Fibroblast of lung (primary cell): ENCODE results near the gene L3MBTL2. TPM values are rescaled to one million over a fixed set of nuclear protein-coding genes. Genes with fewer than 3 reads are reported as not detected.
A peak's percentile ranks its signal among the peaks of the same experiment; 100 is the strongest.

Experiments used
- DNase-seq, 2 donors: peaks; one replicate each; pipeline versions ENCODE4 v3.0.0 to v3.0.0-alpha.2; 2010; ENCODE audit warnings: low read depth in 2 of 2
- H2AFZ ChIP-seq: 2 replicates; pipeline ENCODE4 v1.5.1; 2012; ENCODE audit warnings: low read length, control low read depth, inconsistent platforms
- H3K27ac ChIP-seq: 2 replicates; pipeline ENCODE4 v1.5.1; 2011; ENCODE audit warnings: low read length, control low read depth; ENCODE audit not compliant: insufficient read depth
- H3K27me3 ChIP-seq: 2 replicates; pipeline ENCODE4 v1.5.1; 2011; ENCODE audit warnings: mild to moderate bottlenecking, low read length; ENCODE audit not compliant: control insufficient read depth, insufficient read depth
- H3K36me3 ChIP-seq: 2 replicates; pipeline ENCODE4 v1.5.1; 2011; ENCODE audit warnings: low read length; ENCODE audit not compliant: control insufficient read depth, insufficient read depth
- H3K4me1 ChIP-seq: 2 replicates; pipeline ENCODE4 v1.5.1; 2011; ENCODE audit warnings: low read length; ENCODE audit not compliant: control insufficient read depth, insufficient read depth; ENCODE audit errors: extremely low read depth
- H3K4me2 ChIP-seq: 2 replicates; pipeline ENCODE4 v1.5.1; 2011; ENCODE audit warnings: low read length, control low read depth; ENCODE audit not compliant: insufficient read depth; ENCODE audit errors: extremely low read depth
- H3K4me3 ChIP-seq, 4 experiments: fragments of 200-600 bp in 1 of 4; sonication (generic) in 1 of 4; replicated peaks in 1 of 4; 2 replicates each; pipeline ENCODE4 v1.5.1; 2011 to 2016; ENCODE audit warnings: low read length in 4 of 4, low read depth in 3 of 4, mild to moderate bottlenecking in 3 of 4, control low read depth in 2 of 4, inconsistent platforms in 1 of 4, mixed read lengths in 1 of 4; ENCODE audit not compliant: insufficient read depth in 1 of 4; ENCODE audit errors: control extremely low read depth in 1 of 4
- H3K79me2 ChIP-seq: 2 replicates; pipeline ENCODE4 v1.5.1; 2012; ENCODE audit warnings: mild to moderate bottlenecking, low read length, inconsistent platforms; ENCODE audit not compliant: control insufficient read depth, insufficient read depth
- H3K9ac ChIP-seq: 2 replicates; pipeline ENCODE4 v1.5.1; 2011; ENCODE audit warnings: mild to moderate bottlenecking, low read length, control low read depth; ENCODE audit not compliant: insufficient read depth
- H3K9me3 ChIP-seq: 2 replicates; pipeline ENCODE4 v1.5.1; 2012; ENCODE audit warnings: low read depth, low read length; ENCODE audit not compliant: control insufficient read depth, insufficient read depth
- H4K20me1 ChIP-seq: 2 replicates; pipeline ENCODE4 v1.5.1; 2011; ENCODE audit warnings: low read length; ENCODE audit not compliant: control insufficient read depth, insufficient read depth; ENCODE audit errors: extremely low read depth
- EZH2 ChIP-seq: IDR thresholded peaks from 2 replicates; pipeline ENCODE4 v1.5.1; 2012; ENCODE audit warnings: low read length, control low read depth, mild to moderate bottlenecking; ENCODE audit errors: missing control alignments
- polyA plus RNA-seq, 2 donors: library from polyadenylated mRNA; depleted of rRNA in 1 of 2; stranded (reverse) in 1 of 2; unstranded in 1 of 2; fragments of >200 nt; gene quantifications; 2 replicates each; pipeline ENCODE4 v1.2.1, GENCODE V29; 2011 to 2012; ENCODE audit warnings: missing spikeins in 1 of 2
- total RNA-seq: library from RNA; depleted of rRNA; stranded (reverse); fragments of >200 nt; gene quantifications from 2 replicates; pipeline ENCODE4 v1.2.1, GENCODE V29; 2014
- TF ChIP-seq, protein P1 (sequence below), 2 donors: IDR thresholded peaks in 1 of 2; conservative IDR thresholded peaks in 1 of 2; 1 replicate in 1 of 2; 2 replicates in 1 of 2; pipeline ENCODE4 v1.5.1; 2011 to 2012; ENCODE audit warnings: low read length in 2 of 2, control low read depth in 1 of 2, inconsistent platforms in 1 of 2, low read depth in 1 of 2, mild to moderate bottlenecking in 1 of 2

L3MBTL2 gene
- total and polyA plus RNA-seq, 2 donors (not counting 1 experiment from before 2014, with no cell fraction given) = 16.0 to 19.3 TPM

DNA sequence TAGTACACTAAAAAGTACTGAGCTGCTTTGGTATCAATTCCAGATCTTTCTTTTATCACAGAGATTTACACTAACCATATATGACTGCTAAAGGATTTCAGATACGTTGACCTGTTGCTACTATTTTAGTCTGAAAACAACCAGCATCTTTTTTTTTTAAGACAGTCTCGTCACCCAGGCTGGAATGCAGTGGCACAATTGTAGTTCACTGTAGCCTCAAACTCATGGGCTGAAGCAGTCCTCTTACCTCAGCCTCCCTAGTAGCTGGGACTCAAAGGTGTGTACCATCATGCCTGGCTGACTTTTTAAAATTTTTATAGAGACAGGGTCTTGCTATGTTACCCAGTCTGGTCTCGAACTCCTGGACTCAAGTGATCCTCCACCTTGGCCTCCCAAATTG, 24.2 kb upstream of the L3MBTL2 start:
- no peak overlapping the region for H3K4me2 ChIP-seq
- H2AFZ ChIP-seq = no peak overlapping the region
- H3K79me2 ChIP-seq = no peaks in the 10 kb centered on the region
- H3K36me3 ChIP-seq = peaks cover 19% of the 10 kb centered on the region
- H3K27me3 ChIP-seq = no peaks in the 10 kb centered on the region
- no peak overlapping the region for H3K4me3 ChIP-seq
- H3K9ac ChIP-seq = no peak overlapping the region
- H4K20me1 ChIP-seq = no peaks in the 10 kb centered on the region
- no peaks in the 10 kb centered on the region for H3K4me1 ChIP-seq
- no peak for DNase-seq
- no peaks in the 10 kb centered on the region for H3K9me3 ChIP-seq
- TF ChIP-seq, protein P1, sequence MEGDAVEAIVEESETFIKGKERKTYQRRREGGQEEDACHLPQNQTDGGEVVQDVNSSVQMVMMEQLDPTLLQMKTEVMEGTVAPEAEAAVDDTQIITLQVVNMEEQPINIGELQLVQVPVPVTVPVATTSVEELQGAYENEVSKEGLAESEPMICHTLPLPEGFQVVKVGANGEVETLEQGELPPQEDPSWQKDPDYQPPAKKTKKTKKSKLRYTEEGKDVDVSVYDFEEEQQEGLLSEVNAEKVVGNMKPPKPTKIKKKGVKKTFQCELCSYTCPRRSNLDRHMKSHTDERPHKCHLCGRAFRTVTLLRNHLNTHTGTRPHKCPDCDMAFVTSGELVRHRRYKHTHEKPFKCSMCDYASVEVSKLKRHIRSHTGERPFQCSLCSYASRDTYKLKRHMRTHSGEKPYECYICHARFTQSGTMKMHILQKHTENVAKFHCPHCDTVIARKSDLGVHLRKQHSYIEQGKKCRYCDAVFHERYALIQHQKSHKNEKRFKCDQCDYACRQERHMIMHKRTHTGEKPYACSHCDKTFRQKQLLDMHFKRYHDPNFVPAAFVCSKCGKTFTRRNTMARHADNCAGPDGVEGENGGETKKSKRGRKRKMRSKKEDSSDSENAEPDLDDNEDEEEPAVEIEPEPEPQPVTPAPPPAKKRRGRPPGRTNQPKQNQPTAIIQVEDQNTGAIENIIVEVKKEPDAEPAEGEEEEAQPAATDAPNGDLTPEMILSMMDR (conservative IDR thresholded peaks at IDR 0.05 in 1 of 2, IDR thresholded peaks at IDR 0.05 in 1 of 2; ENCODE audit: low read depth in 1 of 2, low read length in 2 of 2) = no peak
- TF ChIP-seq EZH2 = no peak
- H3K27ac ChIP-seq = no peak overlapping the region

DNA sequence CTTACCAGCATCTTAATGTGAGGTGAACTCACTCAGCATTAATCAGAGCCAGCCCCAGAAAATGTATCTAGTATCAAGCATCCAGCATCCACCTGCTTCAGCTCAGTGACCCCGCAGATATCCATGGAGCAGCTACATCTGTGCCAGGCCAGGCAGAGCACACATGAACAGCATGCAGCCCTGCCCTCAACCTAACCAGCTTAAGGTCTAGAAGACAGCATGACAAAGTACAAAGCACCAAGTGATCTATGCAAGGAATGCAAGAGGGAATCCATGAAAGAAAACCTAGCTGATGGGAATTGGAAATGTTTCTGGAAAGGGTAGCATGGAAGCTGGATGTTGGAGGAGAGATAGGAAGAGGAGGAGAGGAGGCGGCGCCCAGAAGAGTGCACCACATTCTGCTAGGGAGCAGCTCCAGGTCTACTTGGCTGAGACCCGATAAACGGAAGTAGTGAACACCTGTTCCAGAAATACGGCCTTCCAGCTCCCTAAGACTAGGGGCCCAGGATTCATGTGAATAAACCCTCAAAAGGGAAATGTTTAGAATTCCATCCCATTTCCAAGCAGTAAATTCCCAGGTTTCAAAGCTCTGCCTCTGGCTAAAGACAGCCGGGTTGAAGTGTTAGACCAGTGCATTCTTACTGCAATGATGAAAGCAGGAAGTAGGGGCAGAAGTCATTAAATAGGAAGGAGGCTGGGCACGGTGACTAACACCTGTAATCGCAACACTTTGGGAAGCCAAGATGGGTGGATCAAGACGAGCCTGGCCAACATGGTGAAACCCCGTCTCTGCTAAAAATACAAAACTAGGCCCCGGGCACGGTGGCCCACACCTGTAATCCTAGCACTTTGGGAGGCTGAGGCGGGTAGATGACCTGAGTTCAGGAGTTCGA, 23.5 kb upstream of the L3MBTL2 start:
- no peak for TF ChIP-seq EZH2
- Histone ChIP-seq H3K9ac (no peak overlapping the region), H2AFZ (no peak overlapping the region), H3K4me2 (no peak overlapping the region), H3K4me3 (no peak overlapping the region), H3K27ac (peak overlapping the region; percentile 16), H3K36me3 (peaks cover 15% of the 10 kb centered on the region), H4K20me1 (no peaks in the 10 kb centered on the region), H3K9me3 (no peaks in the 10 kb centered on the region), H3K4me1 (no peaks in the 10 kb centered on the region), H3K79me2 (no peaks in the 10 kb centered on the region), H3K27me3 (no peaks in the 10 kb centered on the region)
- peak in 1 of 2 donors; percentile 82 for DNase-seq

DNA sequence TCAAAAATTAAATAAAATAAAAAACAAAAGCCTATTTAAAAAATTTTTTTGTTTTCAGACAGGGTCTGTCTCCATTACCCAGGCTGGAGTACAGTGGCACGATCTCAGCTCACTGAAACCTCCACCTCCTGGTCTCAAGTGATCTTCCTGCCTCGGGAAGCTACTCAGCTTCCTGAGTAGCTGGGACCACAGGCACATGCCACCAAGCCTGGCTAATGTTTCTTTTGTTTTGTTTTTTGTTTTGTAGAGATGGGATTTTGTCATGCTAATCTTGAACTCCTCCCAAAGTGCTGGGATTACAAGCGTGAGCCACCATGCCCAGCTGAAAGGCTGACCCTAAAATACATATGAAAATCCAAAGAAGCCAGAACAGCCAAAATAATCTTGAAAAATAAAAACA, 20.4 kb upstream of the L3MBTL2 start:
- H3K36me3 ChIP-seq = no peaks in the 10 kb centered on the region
- H3K9ac ChIP-seq = no peak overlapping the region
- H3K4me1 ChIP-seq = no peaks in the 10 kb centered on the region
- TF ChIP-seq, protein P1 (conservative IDR thresholded peaks at IDR 0.05 in 1 of 2, IDR thresholded peaks at IDR 0.05 in 1 of 2; ENCODE audit: low read depth in 1 of 2, low read length in 2 of 2) = no peak
- no peak for TF ChIP-seq EZH2
- H3K4me2 ChIP-seq = no peak overlapping the region
- H2AFZ ChIP-seq = no peak overlapping the region
- no peak overlapping the region for H3K4me3 ChIP-seq
- H4K20me1 ChIP-seq = no peaks in the 10 kb centered on the region
- H3K9me3 ChIP-seq = no peaks in the 10 kb centered on the region
- H3K27me3 ChIP-seq = no peaks in the 10 kb centered on the region
- no peak for DNase-seq
- no peaks in the 10 kb centered on the region for H3K79me2 ChIP-seq
- no peak overlapping the region for H3K27ac ChIP-seq
